Inferior parietal cortex (tissue), 1 donor: ENCODE data around the gene NBPF14.
"Not testable (repeated sequence)": the region's sequence is repeated elsewhere in the genome, so short reads cannot be mapped to it uniquely, and the experiment has no call there.

Experiments
- DNase-seq: peaks from one replicate; pipeline ENCODE4 v3.0.0-alpha.2; 2016; ENCODE audit errors: extremely low spot score

NBPF14 gene, protein sequence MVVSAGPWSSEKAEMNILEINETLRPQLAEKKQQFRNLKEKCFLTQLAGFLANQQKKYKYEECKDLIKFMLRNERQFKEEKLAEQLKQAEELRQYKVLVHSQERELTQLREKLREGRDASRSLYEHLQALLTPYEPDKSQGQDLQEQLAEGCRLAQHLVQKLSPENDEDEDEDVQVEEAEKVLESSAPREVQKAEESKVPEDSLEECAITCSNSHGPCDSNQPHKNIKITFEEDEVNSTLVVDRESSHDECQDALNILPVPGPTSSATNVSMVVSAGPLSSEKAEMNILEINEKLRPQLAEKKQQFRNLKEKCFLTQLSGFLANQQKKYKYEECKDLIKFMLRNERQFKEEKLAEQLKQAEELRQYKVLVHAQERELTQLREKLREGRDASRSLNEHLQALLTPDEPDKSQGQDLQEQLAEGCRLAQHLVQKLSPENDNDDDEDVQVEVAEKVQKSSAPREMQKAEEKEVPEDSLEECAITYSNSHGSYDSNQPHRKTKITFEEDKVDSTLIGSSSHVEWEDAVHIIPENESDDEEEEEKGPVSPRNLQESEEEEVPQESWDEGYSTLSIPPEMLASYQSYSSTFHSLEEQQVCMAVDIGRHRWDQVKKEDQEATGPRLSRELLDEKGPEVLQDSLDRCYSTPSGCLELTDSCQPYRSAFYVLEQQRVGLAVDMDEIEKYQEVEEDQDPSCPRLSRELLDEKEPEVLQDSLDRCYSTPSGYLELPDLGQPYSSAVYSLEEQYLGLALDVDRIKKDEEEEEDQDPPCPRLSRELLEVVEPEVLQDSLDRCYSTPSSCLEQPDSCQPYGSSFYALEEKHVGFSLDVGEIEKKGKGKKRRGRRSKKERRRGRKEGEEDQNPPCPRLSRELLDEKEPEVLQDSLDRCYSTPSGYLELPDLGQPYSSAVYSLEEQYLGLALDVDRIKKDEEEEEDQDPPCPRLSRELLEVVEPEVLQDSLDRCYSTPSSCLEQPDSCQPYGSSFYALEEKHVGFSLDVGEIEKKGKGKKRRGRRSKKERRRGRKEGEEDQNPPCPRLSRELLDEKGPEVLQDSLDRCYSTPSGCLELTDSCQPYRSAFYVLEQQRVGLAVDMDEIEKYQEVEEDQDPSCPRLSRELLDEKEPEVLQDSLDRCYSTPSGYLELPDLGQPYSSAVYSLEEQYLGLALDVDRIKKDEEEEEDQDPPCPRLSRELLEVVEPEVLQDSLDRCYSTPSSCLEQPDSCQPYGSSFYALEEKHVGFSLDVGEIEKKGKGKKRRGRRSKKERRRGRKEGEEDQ (N-terminal part only)

DNA sequence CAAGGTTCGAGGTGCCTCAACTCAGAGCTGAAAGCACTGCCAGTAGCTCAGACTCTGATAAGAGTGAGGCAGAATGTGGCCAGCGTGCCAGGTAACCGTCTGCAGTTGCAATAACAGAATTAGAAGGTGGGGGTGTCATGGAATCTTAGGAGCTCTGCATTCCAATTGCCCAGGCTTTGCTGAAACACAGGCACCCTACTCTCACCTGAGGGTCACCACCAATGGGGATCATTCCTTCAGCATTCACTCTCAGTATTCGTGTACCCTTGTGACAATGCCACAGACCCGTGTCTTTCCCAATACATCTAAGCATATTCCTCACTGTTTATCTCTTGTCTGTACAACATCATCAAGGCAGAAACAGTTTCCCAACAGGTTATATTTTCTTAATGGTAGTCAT lies at the start of gene NBPF14:
TSS of gene NBPF14 (minus strand) at position 101 of the 400 bp plus-strand sequence. CDS start 294 bp downstream, outside the sequence.
- DNase-seq: not testable (repeated sequence)

DNA sequence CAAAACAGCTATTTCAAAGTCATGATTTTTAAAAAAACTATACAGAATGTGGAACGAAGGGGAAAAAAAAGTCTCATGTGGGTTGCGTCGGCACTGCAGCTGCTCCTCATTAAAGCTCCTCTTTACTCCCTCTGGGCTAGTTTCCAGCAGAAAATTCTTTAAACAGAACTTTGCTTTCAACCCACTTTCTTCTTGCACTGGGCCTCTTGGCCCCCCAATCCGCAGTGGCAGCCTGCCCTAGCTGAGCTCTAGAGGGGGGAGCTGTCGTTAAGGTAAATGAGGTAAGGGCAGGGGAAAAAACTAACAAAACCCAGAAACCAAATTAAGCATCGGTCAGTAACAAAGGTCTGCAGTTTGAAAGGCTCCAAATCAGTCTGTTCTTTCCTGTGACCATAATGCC lies 29.6 kb upstream of the NBPF14 start:
- not testable (repeated sequence) for DNase-seq

DNA sequence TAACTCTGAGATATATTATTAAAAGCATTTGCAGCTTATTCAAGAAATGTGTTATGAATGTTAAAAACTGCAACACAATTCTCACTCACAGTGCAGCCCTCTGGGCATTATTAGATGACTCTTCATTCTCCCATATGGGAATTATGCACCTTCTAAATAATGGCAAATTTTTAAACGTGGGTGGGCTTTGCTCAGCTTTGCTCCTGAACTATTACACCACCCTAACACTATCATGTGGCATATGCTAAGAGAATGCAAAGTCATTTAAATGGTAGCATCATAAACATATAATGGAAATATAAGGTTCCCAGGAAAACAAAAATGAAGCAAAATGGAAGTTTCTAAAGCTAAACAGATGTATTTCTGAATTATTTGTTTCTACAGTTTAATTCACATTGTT lies 22.4 kb upstream of the NBPF14 start:
- not testable (repeated sequence) for DNase-seq

DNA sequence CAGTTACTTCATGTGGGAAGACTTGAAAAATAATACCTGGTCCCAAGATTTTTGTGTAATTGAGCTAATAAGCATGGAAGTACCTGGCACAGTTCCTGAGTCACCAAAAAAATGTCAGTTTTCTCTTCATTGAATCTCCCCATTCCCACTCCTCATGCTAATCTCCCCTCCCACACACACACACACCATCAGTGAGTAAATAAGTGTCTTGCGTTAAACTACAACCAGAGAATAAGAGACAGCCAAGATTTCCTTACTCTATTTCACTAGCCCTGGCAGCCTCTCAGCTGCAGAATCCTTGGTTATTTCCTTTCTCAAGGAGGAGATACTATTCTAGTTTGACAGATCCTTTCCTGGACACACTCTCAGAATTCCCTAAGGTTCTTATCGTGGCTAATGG lies 9.5 kb upstream of the NBPF14 start:
- DNase-seq: not testable (repeated sequence)

DNA sequence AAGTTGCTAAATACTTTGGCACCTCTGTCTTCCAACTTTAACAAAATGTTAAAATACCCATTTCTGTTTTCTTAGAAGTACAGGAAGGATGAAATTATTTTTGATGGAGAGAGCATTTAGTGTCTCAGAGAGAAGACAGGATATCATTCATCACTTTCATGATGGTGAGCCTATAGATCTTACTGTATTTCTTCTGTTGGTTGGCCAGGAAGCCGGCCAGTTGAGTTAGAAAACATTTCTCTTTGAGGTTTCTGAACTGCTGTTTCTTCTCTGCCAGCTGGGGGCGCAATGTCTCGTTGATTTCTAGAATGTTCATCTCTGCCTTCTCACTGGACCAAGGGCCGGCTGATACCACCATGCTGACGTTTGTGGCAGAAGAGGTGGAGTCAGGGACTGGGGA lies 451 bp downstream of the NBPF14 start:
- not testable (repeated sequence) for DNase-seq

DNA sequence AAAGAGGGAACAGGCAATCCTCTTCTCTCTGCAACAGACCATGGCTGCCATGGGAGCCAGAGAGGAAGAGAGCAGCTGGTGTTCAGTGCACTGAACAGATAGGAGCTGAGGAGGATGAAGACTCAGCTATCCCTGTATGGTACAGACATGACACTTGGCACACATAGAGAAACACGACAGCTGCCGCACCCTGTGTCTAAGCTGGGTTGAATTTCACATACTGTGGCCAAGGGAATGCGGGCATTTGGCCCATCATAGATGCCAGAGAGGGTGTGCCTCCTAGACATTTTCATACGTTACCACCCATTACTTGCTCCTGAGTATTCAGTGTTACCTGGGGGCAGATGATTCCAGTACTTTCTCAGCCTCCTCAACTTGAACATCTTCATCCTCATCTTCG lies 4.7 kb downstream of the NBPF14 start:
- DNase-seq: not testable (repeated sequence)

DNA sequence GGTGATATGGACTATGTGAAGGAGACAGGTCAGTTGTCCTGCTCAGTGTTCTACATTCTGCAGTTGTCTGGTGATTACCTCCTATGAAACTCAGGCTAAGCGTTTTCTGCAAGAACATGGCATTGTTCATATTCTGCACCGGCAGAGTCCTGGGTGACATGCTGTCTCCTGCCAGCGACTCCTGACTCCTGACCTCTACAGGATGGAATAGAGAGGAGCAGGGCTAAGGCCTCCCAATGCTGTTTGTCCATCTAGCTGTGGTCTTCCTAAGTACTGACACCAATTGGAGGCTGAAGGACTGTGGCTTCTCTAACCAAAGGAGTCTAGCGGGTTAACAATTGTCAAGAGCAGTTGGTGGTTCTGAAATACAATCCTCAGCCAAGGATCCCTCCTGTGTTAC lies 63.7 kb downstream of the NBPF14 start:
- not testable (repeated sequence) for DNase-seq

DNA sequence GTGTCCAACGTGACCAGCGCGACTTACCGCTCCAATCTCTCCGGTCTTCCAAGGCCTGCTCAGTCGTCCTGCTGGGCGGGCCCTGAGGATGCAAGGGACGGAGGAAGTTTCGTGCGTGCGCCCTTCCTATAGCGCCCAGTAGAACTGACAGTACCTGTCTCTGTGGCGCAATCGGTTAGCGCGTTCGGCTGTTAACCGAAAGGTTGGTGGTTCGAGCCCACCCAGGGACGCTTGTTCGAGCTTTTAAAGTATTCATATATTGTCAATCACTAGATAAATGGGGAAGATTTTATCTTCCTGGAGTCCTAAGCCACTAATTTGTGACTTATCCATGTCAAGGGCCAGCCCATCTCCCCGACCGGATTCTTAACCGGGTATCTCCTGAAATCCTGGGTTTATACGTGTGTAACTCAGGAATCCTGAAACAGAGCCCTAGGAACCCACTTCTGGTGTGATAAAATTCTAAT lies 66.7 kb downstream of the NBPF14 start:
- peak; percentile 19 for DNase-seq

DNA sequence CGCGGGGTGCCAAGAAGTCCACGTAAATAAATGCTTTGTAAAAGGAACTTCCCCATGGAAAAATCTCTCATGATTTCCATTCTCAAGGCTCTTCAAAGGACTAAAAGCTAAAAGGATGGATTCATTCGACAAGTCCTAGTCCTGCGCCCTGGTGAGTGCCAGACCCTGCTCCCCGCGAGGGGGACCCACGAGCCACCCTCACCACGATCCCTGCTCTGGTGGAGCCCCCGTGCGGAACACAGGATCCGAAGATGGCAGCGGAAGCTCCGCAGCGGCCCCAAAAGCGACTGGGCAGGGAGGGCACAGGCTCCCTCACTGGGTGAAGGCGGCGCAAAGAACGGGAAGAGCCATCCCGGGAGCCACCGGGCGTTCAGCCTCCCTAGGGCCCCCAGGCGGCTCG lies 67.2 kb downstream of the NBPF14 start:
- not testable (repeated sequence) for DNase-seq

DNA sequence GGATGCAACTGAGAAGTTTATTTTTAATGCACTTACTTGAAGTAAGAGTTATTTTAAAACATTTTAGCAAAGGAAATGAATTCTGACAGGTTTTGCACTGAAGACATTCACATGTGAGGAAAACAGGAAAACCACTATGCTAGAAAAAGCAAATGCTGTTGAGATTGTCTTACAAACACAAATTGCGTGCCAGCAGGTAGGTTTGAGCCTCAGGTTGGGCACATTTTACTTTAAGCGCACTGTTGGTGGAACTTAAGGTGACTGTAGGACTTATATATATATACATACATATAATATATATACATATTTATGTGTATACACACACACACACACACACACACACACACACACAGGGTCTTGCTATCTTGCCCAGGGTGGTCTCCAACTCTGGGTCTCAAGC lies 69.2 kb downstream of the NBPF14 start:
- not testable (repeated sequence) for DNase-seq

DNA sequence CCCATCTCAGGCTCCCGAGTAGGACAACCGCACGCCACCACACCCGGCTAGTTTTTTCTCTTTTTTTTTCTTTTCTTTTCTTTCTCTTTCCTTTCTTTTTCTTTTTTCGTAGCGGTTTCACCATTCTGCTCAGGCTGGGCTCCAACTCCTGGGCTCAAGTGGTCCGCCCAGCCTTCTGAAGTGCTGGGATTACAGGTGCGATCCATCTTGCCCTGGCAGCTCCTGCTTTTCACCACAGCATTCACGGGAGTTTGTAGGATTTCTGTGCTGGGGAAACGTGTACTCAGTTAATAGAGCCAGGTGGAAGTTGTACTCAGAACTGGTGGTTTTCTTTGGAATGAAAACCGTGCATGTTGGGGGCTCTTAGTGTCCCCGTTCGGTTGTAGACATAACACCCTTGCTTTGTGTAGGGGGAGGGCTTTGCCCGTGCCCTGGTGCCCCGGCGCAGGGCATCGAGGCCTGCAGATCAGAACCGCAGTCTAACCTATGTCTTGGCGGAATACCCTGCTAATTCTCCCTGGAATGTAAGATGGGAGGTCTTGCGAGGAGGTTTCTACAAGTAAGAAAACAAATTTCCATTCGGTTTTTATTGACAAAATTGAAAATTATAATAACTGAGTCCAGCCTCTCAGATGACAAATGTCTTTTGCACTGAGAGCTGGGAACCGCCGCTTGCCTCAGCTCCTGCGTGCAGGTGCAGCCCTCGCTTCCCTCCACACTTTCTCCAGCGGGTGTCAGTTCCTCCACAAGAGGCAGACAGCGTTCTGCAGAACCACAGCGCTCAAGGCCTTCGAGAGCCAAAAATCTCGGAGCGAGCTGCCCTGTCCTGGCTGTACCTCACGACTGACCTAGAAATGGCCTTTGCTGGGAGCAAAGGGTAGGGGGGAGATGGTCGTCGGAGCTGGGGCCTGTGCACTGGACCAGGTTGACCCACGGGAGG lies 72.3 kb downstream of the NBPF14 start:
- not testable (repeated sequence) for DNase-seq

DNA sequence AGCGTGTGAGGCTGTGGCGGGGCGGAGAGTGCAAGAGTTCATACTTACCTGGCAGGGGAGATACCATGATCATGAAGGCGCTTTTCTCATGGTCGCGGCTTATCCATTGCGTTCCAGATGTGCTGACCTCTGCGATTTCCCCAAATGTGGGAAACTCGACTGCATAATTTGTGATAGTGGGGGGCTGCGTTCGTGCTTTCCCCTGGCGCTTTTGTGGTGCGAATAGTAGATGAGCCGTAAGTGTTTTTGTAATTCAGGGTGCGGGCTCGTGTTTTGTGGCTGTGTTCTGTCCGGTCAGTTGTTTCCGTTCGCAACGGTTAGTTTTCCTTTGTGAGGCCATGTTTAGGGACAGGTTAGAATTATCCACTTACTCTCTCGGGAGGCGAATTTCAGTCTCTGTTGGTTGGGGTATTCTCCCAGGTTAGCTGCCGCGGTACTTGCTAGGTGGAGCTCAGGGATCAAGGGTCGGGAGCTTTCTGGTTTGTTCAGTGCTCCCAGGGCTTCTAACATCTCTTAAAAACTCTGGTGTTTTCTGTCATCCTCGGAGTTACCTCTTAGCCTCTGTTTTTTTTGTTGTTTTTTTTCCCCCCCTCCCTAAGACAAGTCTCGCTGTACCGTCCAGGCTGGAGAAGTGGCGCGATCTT lies 73.1 kb downstream of the NBPF14 start:
- peak; percentile 83 for DNase-seq

DNA sequence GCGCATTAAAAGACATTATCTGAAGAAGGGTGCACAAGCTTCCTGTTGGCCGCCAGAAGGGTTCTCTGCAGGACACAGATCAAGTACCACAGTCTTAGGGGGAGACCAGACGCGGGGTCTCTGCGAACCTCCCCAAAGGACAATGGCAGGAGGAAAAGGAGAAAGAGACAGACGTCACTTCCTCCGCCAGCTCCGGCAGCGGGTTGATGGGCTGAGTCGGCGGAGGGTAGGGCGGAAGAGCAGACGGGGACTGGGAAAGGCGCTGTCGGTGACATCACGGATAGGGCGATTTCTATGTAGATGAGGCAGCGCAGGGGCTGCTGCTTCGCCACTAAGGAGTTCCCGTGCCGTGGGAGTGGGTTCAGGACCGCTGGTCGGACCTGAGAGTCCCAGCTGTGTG lies 73.7 kb downstream of the NBPF14 start:
- DNase-seq: peak; percentile 75

DNA sequence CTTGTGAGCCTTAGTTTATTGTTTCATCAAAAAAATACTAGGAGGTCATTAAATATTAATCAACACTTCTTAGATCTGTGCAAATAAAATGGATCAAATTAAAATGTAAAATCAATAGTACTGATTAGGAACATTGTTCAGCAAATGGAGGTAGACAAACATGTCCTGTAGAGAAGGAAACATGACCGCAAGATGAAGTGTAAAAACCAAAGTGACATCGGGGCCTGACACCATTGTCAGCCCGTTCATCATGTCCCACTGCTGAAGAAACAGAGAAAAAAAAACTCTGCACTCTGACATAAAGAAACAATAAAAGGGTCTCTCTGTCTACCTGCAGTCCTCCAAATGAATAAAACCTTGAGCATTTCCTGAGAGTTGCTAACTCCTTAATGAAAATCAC lies 81.5 kb downstream of the NBPF14 start:
- not testable (repeated sequence) for DNase-seq

DNA sequence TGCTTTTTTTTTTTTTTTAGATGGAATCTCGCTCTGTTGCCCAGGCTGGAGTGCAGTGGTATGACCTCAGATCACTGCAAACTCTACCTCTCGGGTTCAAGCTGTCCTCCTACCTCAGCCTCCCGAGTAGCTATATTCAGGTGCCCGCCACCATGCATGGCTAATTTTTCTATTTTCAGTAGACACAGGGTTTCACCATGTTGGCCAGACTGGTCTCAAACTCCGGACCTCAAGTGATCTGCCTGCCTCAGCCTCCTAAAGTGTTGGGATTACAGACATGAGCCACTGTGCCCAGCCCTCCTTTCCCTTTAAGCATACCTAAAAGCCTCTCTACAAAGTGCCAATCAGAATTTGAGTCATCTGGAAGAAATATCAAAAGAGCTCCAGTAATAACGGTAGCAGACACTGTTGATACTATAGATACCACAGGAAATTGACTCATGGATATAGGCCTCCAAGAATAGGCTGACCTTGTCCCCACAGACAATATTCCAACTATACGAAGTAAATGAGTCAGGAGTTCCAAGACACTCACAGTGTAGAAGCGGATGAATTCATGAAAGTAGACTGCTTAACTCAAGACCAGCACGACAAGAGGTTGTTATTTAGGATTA lies 83.1 kb downstream of the NBPF14 start:
- not testable (repeated sequence) for DNase-seq

DNA sequence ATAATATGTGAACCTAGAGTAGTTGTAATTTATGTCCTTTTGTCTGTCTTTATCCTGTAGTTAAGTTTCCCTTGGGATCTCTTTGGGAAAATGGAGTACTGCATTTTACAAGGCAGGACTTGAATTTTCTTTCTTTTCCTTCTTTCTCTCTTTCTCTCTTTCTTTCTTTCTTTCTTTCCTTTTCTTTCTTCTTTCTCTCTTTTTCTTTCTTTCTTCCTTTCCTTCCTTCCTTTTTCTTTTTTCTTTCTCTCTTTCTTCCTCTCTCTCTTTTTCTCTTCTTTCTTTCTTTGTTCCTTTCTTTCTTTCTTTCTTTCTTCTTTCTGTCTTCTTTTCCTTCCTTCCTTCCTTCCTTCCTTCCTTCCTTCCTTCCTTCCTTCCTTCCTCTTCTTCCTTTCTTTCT lies 101.9 kb downstream of the NBPF14 start:
- not testable (repeated sequence) for DNase-seq

DNA sequence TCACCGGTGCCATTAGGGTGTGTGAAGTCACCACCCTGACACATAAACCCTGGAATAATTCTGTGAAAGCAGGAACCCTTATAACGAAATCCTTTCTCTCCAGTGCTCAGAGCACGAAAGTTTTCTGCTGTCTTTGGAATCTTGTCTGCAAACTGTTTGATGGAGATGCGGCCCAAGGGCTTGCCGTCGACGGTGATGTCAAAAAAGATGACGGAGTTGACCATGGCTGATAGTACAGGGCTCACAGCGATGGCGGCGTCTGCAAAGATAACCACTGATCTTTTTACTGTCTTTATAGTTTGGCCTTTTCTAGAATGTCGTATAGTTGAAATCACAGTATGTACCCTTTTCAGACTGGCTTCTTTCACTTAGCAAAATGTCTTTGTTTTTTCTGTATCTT lies 112.8 kb downstream of the NBPF14 start, which contains the start of gene PPIAL4G:
TSS of gene PPIAL4G (minus strand) at position 274 of the 400 bp plus-strand sequence. CDS start at position 224, 50 bp downstream.
- not testable (repeated sequence) for DNase-seq
